Endodermal cell (in vitro differentiated cells): ENCODE measurements around the gene ZNF827. TPM values are rescaled to one million over a fixed set of nuclear protein-coding genes. Genes with fewer than 3 reads are reported as not detected.

Experiments used
- DNase-seq: peaks from one replicate; pipeline ENCODE4 v3.0.0-alpha.2; 2017
- H3K27ac ChIP-seq: 2 replicates; pipeline ENCODE4 v1.5.1; 2013; ENCODE audit warnings: mild to moderate bottlenecking, low read depth, low read length, moderate library complexity
- H3K27me3 ChIP-seq: 2 replicates; pipeline ENCODE4 v1.6.1; 2013; ENCODE audit warnings: mild to moderate bottlenecking, low read length, moderate library complexity; ENCODE audit not compliant: insufficient read depth, control insufficient read depth, poor library complexity, severe bottlenecking
- H3K36me3 ChIP-seq: 2 replicates; pipeline ENCODE4 v1.7.0; 2013; ENCODE audit warnings: mild to moderate bottlenecking, low read length, moderate library complexity; ENCODE audit not compliant: control insufficient read depth, insufficient read depth
- H3K4me1 ChIP-seq: one replicate; pipeline ENCODE4 v1.7.0; 2013; ENCODE audit warnings: low read length; ENCODE audit not compliant: control insufficient read depth, insufficient read depth
- H3K4me3 ChIP-seq: 2 replicates; pipeline ENCODE4 v1.5.1; 2013; ENCODE audit warnings: mild to moderate bottlenecking, low read length, moderate library complexity
- H3K9ac ChIP-seq: 2 replicates; pipeline ENCODE4 v1.6.1; 2013; ENCODE audit warnings: mild to moderate bottlenecking, low read length, moderate library complexity; ENCODE audit not compliant: poor library complexity, severe bottlenecking; ENCODE audit errors: extremely low read depth
- H3K9me3 ChIP-seq: 2 replicates; pipeline ENCODE4 v1.6.1; 2013; ENCODE audit warnings: mild to moderate bottlenecking, low read length, moderate library complexity; ENCODE audit not compliant: control insufficient read depth
- H3K27ac Mint-ChIP-seq: 2 replicates; pipeline ENCODE4 v1.8.0; 2020; ENCODE audit warnings: mixed read lengths
- H3K27me3 Mint-ChIP-seq: 2 replicates; pipeline ENCODE4 v1.8.0; 2021; ENCODE audit warnings: mild to moderate bottlenecking, mixed read lengths; ENCODE audit not compliant: insufficient read depth
- H3K36me3 Mint-ChIP-seq: 2 replicates; pipeline ENCODE4 v1.8.0; 2020; ENCODE audit warnings: low read depth, mixed read lengths
- H3K4me1 Mint-ChIP-seq: 2 replicates; pipeline ENCODE4 v1.8.0; 2020; ENCODE audit warnings: mixed read lengths
- H3K4me3 Mint-ChIP-seq: 2 replicates; pipeline ENCODE4 v1.8.0; 2020; ENCODE audit warnings: mild to moderate bottlenecking, moderate library complexity, mixed read lengths
- H3K9me3 Mint-ChIP-seq: 2 replicates; pipeline ENCODE4 v1.8.0; 2020; ENCODE audit warnings: mild to moderate bottlenecking, mixed read lengths
- CTCF ChIP-seq: fragments of 200-600 bp; sonication (generic); conservative IDR thresholded peaks from 2 replicates; pipeline ENCODE4 v1.5.0; 2021; ENCODE audit warnings: antibody characterized with exemption, mild to moderate bottlenecking
- WGBS, 2 experiments: methylation state at CpG; one replicate each; pipeline versions ENCODE4 v1.1.5 to v1.1.7; 2013; ENCODE audit warnings: missing lambda C conversion rate in 2 of 2, mixed read lengths in 1 of 2; ENCODE audit not compliant: insufficient coverage in 1 of 2, insufficient read length in 1 of 2; 5-methylcytosine and 5-hydroxymethylcytosine counted together
- total RNA-seq, 2 donors: library from RNA; stranded (reverse); fragmentation: NEBNext Ultra II Directional in 1 of 2; extraction: Animal tissue kit (Norgen Biotek cat#: 25700) in 1 of 2; gene quantifications; 2 replicates in 1 of 2; 3 replicates in 1 of 2; pipeline ENCODE4 v1.2.1, GENCODE V29; 2021

Gene ZNF827
- total RNA-seq, 2 donors from 2014 or later: 33.0 to 34.9 TPM

GRCh38 chr4:145769450-145770037, 169.1 kb downstream of the ZNF827 start:
- no peaks in the 10 kb centered on the region for H3K27me3 Mint-ChIP-seq
- peaks cover 17% of the 10 kb centered on the region for H3K4me1 Mint-ChIP-seq
- peaks cover 66% of the 10 kb centered on the region for H3K36me3 ChIP-seq
- H3K4me3 Mint-ChIP-seq: no peak overlapping the region
- whole genome bisulfite sequencing, 2 experiments: 96% methylated on average over 2 of the region's 2 CpGs; no CpG with 5 or more reads in 1 of the 2 experiments
- H3K9me3 ChIP-seq: peaks cover 5% of the 10 kb centered on the region
- no peaks in the 10 kb centered on the region for H3K9me3 Mint-ChIP-seq
- no peak overlapping the region for H3K4me3 ChIP-seq
- no peak for DNase-seq
- peaks cover 57% of the 10 kb centered on the region for H3K36me3 Mint-ChIP-seq
- peaks cover 10% of the 10 kb centered on the region for H3K4me1 ChIP-seq
- no peak overlapping the region for H3K9ac ChIP-seq
- no peaks in the 10 kb centered on the region for H3K27me3 ChIP-seq
- no peak overlapping the region for H3K27ac Mint-ChIP-seq
- TF ChIP-seq CTCF: no peak
- no peak overlapping the region for H3K27ac ChIP-seq

GRCh38 chr4:145766273-145766672, 172.3 kb downstream of the ZNF827 start:
- peaks cover 5% of the 10 kb centered on the region for H3K4me1 Mint-ChIP-seq

GRCh38 chr4:145763399-145763798, 175.2 kb downstream of the ZNF827 start:
- H3K4me3 Mint-ChIP-seq: no peak overlapping the region
- peaks cover 80% of the 10 kb centered on the region for H3K36me3 Mint-ChIP-seq
- TF ChIP-seq CTCF: no peak
- H3K9me3 Mint-ChIP-seq: no peaks in the 10 kb centered on the region
- Histone ChIP-seq H3K9me3 (peaks cover 5% of the 10 kb centered on the region), H3K36me3 (peaks cover 93% of the 10 kb centered on the region), H3K27ac (no peak overlapping the region), H3K27me3 (no peaks in the 10 kb centered on the region), H3K4me1 (no peaks in the 10 kb centered on the region), H3K4me3 (no peak overlapping the region), H3K9ac (no peak overlapping the region)
- no peak for DNase-seq
- no peak overlapping the region for H3K27ac Mint-ChIP-seq
- no peaks in the 10 kb centered on the region for H3K27me3 Mint-ChIP-seq
- no peaks in the 10 kb centered on the region for H3K4me1 Mint-ChIP-seq
- WGBS, 2 experiments: 90 to 95% methylated on average over 4 of the region's 4 CpGs

More at GRCh38 chr4:145766273-145766672, 172.3 kb downstream of the ZNF827 start:
- Histone ChIP-seq H3K4me1 (peaks cover under 1% of the 10 kb centered on the region), H3K27ac (no peak overlapping the region), H3K9me3 (peaks cover 5% of the 10 kb centered on the region), H3K9ac (no peak overlapping the region), H3K36me3 (peaks cover 72% of the 10 kb centered on the region), H3K27me3 (no peaks in the 10 kb centered on the region), H3K4me3 (no peak overlapping the region)
- DNase-seq: no peak
- Mint-ChIP-seq H3K27me3 (no peaks in the 10 kb centered on the region), H3K9me3 (no peaks in the 10 kb centered on the region), H3K36me3 (peaks cover 65% of the 10 kb centered on the region), H3K27ac (no peak overlapping the region), H3K4me3 (no peak overlapping the region)
- TF ChIP-seq CTCF: no peak
- 93 to 97% methylated on average over 3 to 5 of the region's 5 CpGs for WGBS, 2 experiments
